GM18499 (cell line): Measurements from ENCODE around the gene GCK.

Source experiments
- ATAC-seq: cut with Tn5 transposase; IDR thresholded peaks from one replicate; pipeline ENCODE4 v1.9.1; 2021; ENCODE audit warnings: moderate number of reproducible peaks; ENCODE audit not compliant: insufficient read depth, unreplicated experiment

Gene GCK

GRCh38 chr7:44098092-44099068, 90.9 kb downstream of the GCK start:
- ATAC-seq: no peak

- ATAC-seq: peak; percentile 48
These were observed 91.9 kb downstream of the GCK start for GRCh38 chr7:44097064-44097932.

GRCh38 chr7:44096326-44096881, 92.8 kb downstream of the GCK start:
- no peak for ATAC-seq

- no peak for ATAC-seq
These were observed 93.5 kb downstream of the GCK start for GRCh38 chr7:44095781-44096180.

- no peak for ATAC-seq
These were observed 94.2 kb downstream of the GCK start for GRCh38 chr7:44094883-44095592.

GRCh38 chr7:44094365-44094764, 94.9 kb downstream of the GCK start:
- no peak for ATAC-seq
